Ishikawa (cell line): ENCODE measurements around the gene C3orf52.

Source experiments
- CEBPB ChIP-seq: IDR thresholded peaks from 2 replicates; pipeline ENCODE4 v1.6.1; 2012
- CREB1 ChIP-seq: IDR thresholded peaks from 2 replicates; pipeline ENCODE4 v1.6.1; 2012; ENCODE audit warnings: low read depth
- EGR1 ChIP-seq: IDR thresholded peaks from 2 replicates; pipeline ENCODE4 v1.6.1; 2012
- EP300 ChIP-seq: IDR thresholded peaks from 2 replicates; pipeline ENCODE4 v1.6.1; 2012; ENCODE audit warnings: borderline replicate concordance
- FOXM1 ChIP-seq: IDR thresholded peaks from 2 replicates; pipeline ENCODE4 v1.6.1; 2012; ENCODE audit warnings: low read depth, borderline replicate concordance
- MAX ChIP-seq: IDR thresholded peaks from 2 replicates; pipeline ENCODE4 v1.6.1; 2012
- NFIC ChIP-seq: IDR thresholded peaks from 2 replicates; pipeline ENCODE4 v1.6.1; 2012
- RAD21 ChIP-seq: IDR thresholded peaks from 2 replicates; pipeline ENCODE4 v1.6.1; 2012; ENCODE audit warnings: low read depth
- TAF1 ChIP-seq: IDR thresholded peaks from 2 replicates; pipeline ENCODE4 v1.6.1; 2012; ENCODE audit warnings: low read depth, mild to moderate bottlenecking
- TCF12 ChIP-seq: IDR thresholded peaks from 2 replicates; pipeline ENCODE4 v1.6.1; 2012; ENCODE audit warnings: low read depth
- TEAD4 ChIP-seq: IDR thresholded peaks from 2 replicates; pipeline ENCODE4 v1.6.1; 2012
- USF1 ChIP-seq: IDR thresholded peaks from 2 replicates; pipeline ENCODE4 v1.6.1; 2012
- YY1 ChIP-seq: IDR thresholded peaks from 2 replicates; pipeline ENCODE4 v1.6.1; 2012; ENCODE audit warnings: low read depth
- ZBTB7A ChIP-seq: IDR thresholded peaks from 2 replicates; pipeline ENCODE4 v1.6.1; 2012; ENCODE audit warnings: low read depth
- TF ChIP-seq, protein P1 (sequence below): IDR thresholded peaks from 2 replicates; pipeline ENCODE4 v1.6.1; 2012; ENCODE audit warnings: low read depth, mild to moderate bottlenecking

Gene C3orf52

GRCh38 chr3:112059497-112059896, 26.7 kb upstream of the C3orf52 start:
- no peak for TF ChIP-seq RAD21
- TF ChIP-seq, protein P1, sequence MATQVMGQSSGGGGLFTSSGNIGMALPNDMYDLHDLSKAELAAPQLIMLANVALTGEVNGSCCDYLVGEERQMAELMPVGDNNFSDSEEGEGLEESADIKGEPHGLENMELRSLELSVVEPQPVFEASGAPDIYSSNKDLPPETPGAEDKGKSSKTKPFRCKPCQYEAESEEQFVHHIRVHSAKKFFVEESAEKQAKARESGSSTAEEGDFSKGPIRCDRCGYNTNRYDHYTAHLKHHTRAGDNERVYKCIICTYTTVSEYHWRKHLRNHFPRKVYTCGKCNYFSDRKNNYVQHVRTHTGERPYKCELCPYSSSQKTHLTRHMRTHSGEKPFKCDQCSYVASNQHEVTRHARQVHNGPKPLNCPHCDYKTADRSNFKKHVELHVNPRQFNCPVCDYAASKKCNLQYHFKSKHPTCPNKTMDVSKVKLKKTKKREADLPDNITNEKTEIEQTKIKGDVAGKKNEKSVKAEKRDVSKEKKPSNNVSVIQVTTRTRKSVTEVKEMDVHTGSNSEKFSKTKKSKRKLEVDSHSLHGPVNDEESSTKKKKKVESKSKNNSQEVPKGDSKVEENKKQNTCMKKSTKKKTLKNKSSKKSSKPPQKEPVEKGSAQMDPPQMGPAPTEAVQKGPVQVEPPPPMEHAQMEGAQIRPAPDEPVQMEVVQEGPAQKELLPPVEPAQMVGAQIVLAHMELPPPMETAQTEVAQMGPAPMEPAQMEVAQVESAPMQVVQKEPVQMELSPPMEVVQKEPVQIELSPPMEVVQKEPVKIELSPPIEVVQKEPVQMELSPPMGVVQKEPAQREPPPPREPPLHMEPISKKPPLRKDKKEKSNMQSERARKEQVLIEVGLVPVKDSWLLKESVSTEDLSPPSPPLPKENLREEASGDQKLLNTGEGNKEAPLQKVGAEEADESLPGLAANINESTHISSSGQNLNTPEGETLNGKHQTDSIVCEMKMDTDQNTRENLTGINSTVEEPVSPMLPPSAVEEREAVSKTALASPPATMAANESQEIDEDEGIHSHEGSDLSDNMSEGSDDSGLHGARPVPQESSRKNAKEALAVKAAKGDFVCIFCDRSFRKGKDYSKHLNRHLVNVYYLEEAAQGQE: no peak
- no peak for TF ChIP-seq YY1
- TF ChIP-seq TCF12: no peak
- no peak for TF ChIP-seq TEAD4
- no peak for TF ChIP-seq USF1
- no peak for TF ChIP-seq CEBPB
- no peak for TF ChIP-seq MAX
- no peak for TF ChIP-seq EGR1
- no peak for TF ChIP-seq ZBTB7A
- no peak for TF ChIP-seq EP300
- TF ChIP-seq FOXM1: no peak
- TF ChIP-seq NFIC: no peak
- no peak for TF ChIP-seq TAF1
- no peak for TF ChIP-seq CREB1

- no peak for TF ChIP-seq EGR1
- no peak for TF ChIP-seq TAF1
- TF ChIP-seq, protein P1: 0 out of 2 replicates have a peak, but pooled peaks have one; percentile 3
- TF ChIP-seq TEAD4: peak; percentile 81
These were observed 25.0 kb upstream of the C3orf52 start for GRCh38 chr3:112061152-112061551.

- TF ChIP-seq FOXM1 (no peak), TAF1 (no peak), NFIC (no peak), EGR1 (no peak), CEBPB (no peak)
These were observed 12.2 kb upstream of the C3orf52 start for GRCh38 chr3:112074006-112074405.

- TF ChIP-seq RAD21: no peak
- TF ChIP-seq FOXM1: no peak
- TF ChIP-seq MAX: no peak
- no peak; the same call in 1 of the 2 replicates for TF ChIP-seq USF1
These were observed 11.3 kb upstream of the C3orf52 start for GRCh38 chr3:112074616-112075497.

- TF ChIP-seq, protein P1: no peak
- no peak for TF ChIP-seq NFIC
- TF ChIP-seq TAF1: no peak
- TF ChIP-seq ZBTB7A: no peak
- no peak for TF ChIP-seq RAD21
These were observed 7.8 kb upstream of the C3orf52 start for GRCh38 chr3:112078125-112079083.
